ENCODE data around the gene SSTR5.

Gene SSTR5

GRCh38 chr16:1078579-1079021 lies 6.1 kb downstream of the SSTR5 start:
- H3K4me3 ChIP-seq (ENCODE audit: low read depth, low read length), result no peak overlapping the region
- no peak for TF ChIP-seq CTCF (conservative IDR thresholded peaks at IDR 0.05; ENCODE audit: low read depth, low read length)
- peak; percentile 63 for DNase-seq (ENCODE audit: low read depth)

GRCh38 chr16:1079341-1079740 lies 6.8 kb downstream of the SSTR5 start:
- TF ChIP-seq CTCF (conservative IDR thresholded peaks at IDR 0.05; ENCODE audit: low read depth, low read length), result no peak
- no peak overlapping the region for H3K4me3 ChIP-seq (ENCODE audit: low read depth, low read length)
- DNase-seq (ENCODE audit: low read depth), result no peak

GRCh38 chr16:1079786-1080525 lies 7.4 kb downstream of the SSTR5 start:
- no peak overlapping the region for H3K4me3 ChIP-seq (ENCODE audit: low read depth, low read length)

GRCh38 chr16:1080801-1081733 lies 8.5 kb downstream of the SSTR5 start:
- no peak overlapping the region for H3K4me3 ChIP-seq (ENCODE audit: low read depth, low read length)
- no peak for TF ChIP-seq CTCF (conservative IDR thresholded peaks at IDR 0.05; ENCODE audit: low read depth, low read length)
- DNase-seq (ENCODE audit: low read depth), result no peak

More at GRCh38 chr16:1079786-1080525, 7.4 kb downstream of the SSTR5 start:
- TF ChIP-seq CTCF (conservative IDR thresholded peaks at IDR 0.05; ENCODE audit: low read depth, low read length), result no peak
- DNase-seq (ENCODE audit: low read depth), result no peak

GRCh38 chr16:1081734-1082265 lies 9.3 kb downstream of the SSTR5 start:
- H3K4me3 ChIP-seq (ENCODE audit: low read depth, low read length), result no peak overlapping the region
- DNase-seq (ENCODE audit: low read depth), result no peak
- TF ChIP-seq CTCF (conservative IDR thresholded peaks at IDR 0.05; ENCODE audit: low read depth, low read length), result no peak

- no peak overlapping the region for H3K4me3 ChIP-seq (ENCODE audit: low read depth, low read length)
- TF ChIP-seq CTCF (conservative IDR thresholded peaks at IDR 0.05; ENCODE audit: low read depth, low read length), result no peak
- peak; percentile 49 for DNase-seq (ENCODE audit: low read depth)
Measured at GRCh38 chr16:1082266-1082951, 9.9 kb downstream of the SSTR5 start.

Data from choroid plexus epithelial cell (primary cell).